GM12891 (cell line): ENCODE data around the gene PCED1B.

ENCODE experiments used
- POLR2A ChIP-seq: IDR thresholded peaks from 2 replicates; pipeline ENCODE4 v1.6.1; 2011; ENCODE audit warnings: low read depth, low read length, control low read depth
- POLR2AphosphoS5 ChIP-seq: IDR thresholded peaks from 2 replicates; pipeline ENCODE4 v1.6.1; 2011; ENCODE audit warnings: low read depth, low read length, control low read depth
- TAF1 ChIP-seq: IDR thresholded peaks from 2 replicates; pipeline ENCODE4 v1.6.1; 2011; ENCODE audit warnings: low read depth, low read length, control low read depth

DNA sequence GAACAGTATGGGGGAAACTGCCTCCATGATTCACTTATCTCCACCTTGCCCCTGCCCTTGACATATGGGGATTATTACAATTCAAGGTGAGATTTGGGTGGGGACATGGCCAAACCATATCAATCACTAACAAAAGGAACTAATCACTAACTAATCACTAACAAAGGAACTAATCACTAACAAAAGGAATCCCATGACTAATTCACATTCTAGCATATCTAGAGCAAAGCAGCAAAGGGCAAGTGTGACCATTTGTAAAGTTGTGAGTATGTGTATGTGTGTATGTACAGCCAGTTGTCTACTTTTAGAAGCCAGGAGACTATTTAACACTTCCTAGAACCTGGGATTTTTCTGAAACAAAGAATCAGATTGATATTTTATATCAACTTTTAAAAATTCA is 30.9 kb upstream of the PCED1B start:
- TF ChIP-seq POLR2A (no peak), POLR2AphosphoS5 (no peak), TAF1 (no peak)
